K562 (cell line): ENCODE data around the gene MITF. TPM values are rescaled to one million over a fixed set of nuclear protein-coding genes. Genes with fewer than 3 reads are reported as not detected.

Experiments
- ATAC-seq: fragments of 200-7000 bp; cut with Tn5 transposase; 3 replicates; pipeline ENCODE4 v1.9.1; 2020; ENCODE audit warnings: moderate library complexity
- BruUV-seq: library from RNA; stranded (reverse); fragments of 400-500 nt; replicated peaks from 2 replicates; lab custom pipeline; 2021; lab: Mats Ljungman, UMichigan
- CTCF ChIA-PET: fragments of 300-600 bp; formaldehyde crosslinking; extraction: SDS; loops from one replicate; lab custom pipeline; 2021; ENCODE audit warnings: low intra/inter-chr PET ratio; lab: Yijun Ruan, JAX
- POLR2A ChIA-PET: fragments of 300-600, 350-650 bp; sonication (Branson Sonifier 250); formaldehyde crosslinking; extraction: SDS; loops from one replicate; lab custom pipeline; 2021; ENCODE audit warnings: antibody characterized with exemption, inconsistent platforms; lab: Yijun Ruan, JAX
- DNase-seq, 4 experiments: peaks; one replicate each; pipeline versions ENCODE4 v3.0.0 to v3.0.0-alpha.2; 2011 to 2018; ENCODE audit warnings: low spot score in 3 of 4, mixed read lengths in 3 of 4; ENCODE audit errors: extremely low read depth in 1 of 4
- FAIRE-seq: peaks from 2 replicates; lab custom pipeline; 2011; peaks lifted over from hg19 to GRCh38; lab: Jason Lieb, UNC
- H2AFZ ChIP-seq: 2 replicates; pipeline ENCODE4 v1.6.0; 2011; ENCODE audit warnings: low read depth, low read length, control low read depth, inconsistent platforms
- H3K27ac ChIP-seq: fragments of 200-600 bp; 3 replicates; pipeline ENCODE4 v1.8.0; 2011; ENCODE audit warnings: low read depth, mild to moderate bottlenecking, control low read depth, inconsistent platforms, low read length, moderate library complexity, mixed read lengths; ENCODE audit errors: extremely low read depth
- H3K27me3 ChIP-seq, 2 experiments: fragments of 300-600 bp in 1 of 2; 2 replicates in 1 of 2; 3 replicates in 1 of 2; pipeline versions ENCODE4 v1.6.0 to v1.8.0; 2011; ENCODE audit warnings: inconsistent platforms in 2 of 2, low read length in 2 of 2, mild to moderate bottlenecking in 1 of 2, mixed read lengths in 1 of 2, moderate library complexity in 1 of 2; ENCODE audit not compliant: control insufficient read depth in 2 of 2, insufficient read depth in 2 of 2
- H3K36me3 ChIP-seq: fragments of 300-600 bp; 3 replicates; pipeline ENCODE4 v1.8.0; 2011; ENCODE audit warnings: mild to moderate bottlenecking, low read length, inconsistent platforms; ENCODE audit not compliant: control insufficient read depth, insufficient read depth
- H3K4me1 ChIP-seq, 2 experiments: fragments of 200-600 bp in 1 of 2; replicated peaks in 1 of 2; 2 replicates in 1 of 2; 3 replicates in 1 of 2; pipeline versions ENCODE4 v1.5.1 to v1.8.0; 2011; ENCODE audit warnings: inconsistent platforms in 2 of 2, low read length in 2 of 2, mild to moderate bottlenecking in 1 of 2, mixed read lengths in 1 of 2, moderate library complexity in 1 of 2; ENCODE audit not compliant: control insufficient read depth in 2 of 2, insufficient read depth in 2 of 2
- H3K4me2 ChIP-seq: 2 replicates; pipeline ENCODE4 v1.6.1; 2011; ENCODE audit warnings: low read length, control low read depth, inconsistent platforms, mixed read lengths; ENCODE audit not compliant: insufficient read depth
- H3K4me3 ChIP-seq: fragments of 200-600 bp; sonication (generic), shearing (Covaris generic); 2 replicates; pipeline ENCODE4 v1.5.1; 2016; ENCODE audit warnings: control low read depth, inconsistent platforms
- H3K79me2 ChIP-seq: fragments of 200-600 bp; 3 replicates; pipeline ENCODE4 v1.8.0; 2011; ENCODE audit warnings: low read length, inconsistent platforms; ENCODE audit not compliant: control insufficient read depth, insufficient read depth
- H3K9ac ChIP-seq, 2 experiments: 2 replicates each; pipeline versions ENCODE4 v1.6.0 to v1.6.1; 2011; ENCODE audit warnings: low read depth in 2 of 2, low read length in 2 of 2, control low read depth in 1 of 2, inconsistent platforms in 1 of 2, mild to moderate bottlenecking in 1 of 2, mixed read lengths in 1 of 2; ENCODE audit not compliant: insufficient read depth in 1 of 2
- H3K9me1 ChIP-seq: one replicate; pipeline ENCODE4 v1.6.0; 2011; ENCODE audit warnings: inconsistent platforms, mild to moderate bottlenecking, low read length, moderate library complexity; ENCODE audit not compliant: control insufficient read depth, insufficient read depth
- H3K9me3 ChIP-seq: replicated peaks from 2 replicates; pipeline ENCODE4 v1.5.1; 2011; ENCODE audit warnings: low read depth, low read length, inconsistent platforms; ENCODE audit not compliant: control insufficient read depth, insufficient read depth
- H4K20me1 ChIP-seq: replicated peaks from 2 replicates; pipeline ENCODE4 v1.6.1; 2011; ENCODE audit warnings: low read length, inconsistent platforms, mixed read lengths; ENCODE audit not compliant: control insufficient read depth, insufficient read depth
- BRF1 ChIP-seq: IDR thresholded peaks from 3 replicates; pipeline ENCODE4 v1.6.1; 2011; ENCODE audit warnings: borderline replicate concordance, mild to moderate bottlenecking; ENCODE audit not compliant: insufficient read length; ENCODE audit errors: extremely low read depth
- CBX3 ChIP-seq, 2 experiments: IDR thresholded peaks; 1 replicate in 1 of 2; 2 replicates in 1 of 2; pipeline ENCODE4 v1.6.1; 2012; ENCODE audit warnings: inconsistent platforms in 2 of 2, low read length in 2 of 2, borderline replicate concordance in 1 of 2, control low read depth in 1 of 2
- FOXA1 ChIP-seq: fragments of 450-650 bp; IDR thresholded peaks from 2 replicates; pipeline ENCODE4 v1.6.1; 2016; ENCODE audit warnings: mild to moderate bottlenecking, borderline replicate concordance
- HOMEZ ChIP-seq: fragments of 250-450 bp; sonication (Bioruptor Pico); IDR thresholded peaks from 2 replicates; pipeline ENCODE4 v1.4.0; 2020; ENCODE audit warnings: mild to moderate bottlenecking, moderate library complexity
- MCM3 ChIP-seq: fragments of 450-650 bp; IDR thresholded peaks from 2 replicates; pipeline ENCODE4 v1.6.1; 2016
- RCOR1 ChIP-seq, 2 experiments: IDR thresholded peaks; 2 replicates each; pipeline ENCODE4 v1.6.1; 2012; ENCODE audit warnings: low read depth in 2 of 2, low read length in 2 of 2, borderline replicate concordance in 1 of 2, improper control_type of control experiment in 1 of 2
- STAG1 ChIP-seq: sonication (generic); formaldehyde crosslinking; IDR thresholded peaks from 2 replicates; pipeline ENCODE4 v1.5.0; 2020; ENCODE audit warnings: missing genetic modification reagents, borderline replicate concordance
- USF1 ChIP-seq: sonication (generic); formaldehyde crosslinking; IDR thresholded peaks from 2 replicates; pipeline ENCODE4 v1.9.0; 2022; ENCODE audit warnings: mild to moderate bottlenecking, missing genetic modification reagents
- USF2 ChIP-seq: sonication (generic); formaldehyde crosslinking; IDR thresholded peaks from 2 replicates; pipeline ENCODE4 v1.5.0; 2020; ENCODE audit warnings: missing genetic modification reagents
- ZNF12 ChIP-seq: sonication (generic); formaldehyde crosslinking; IDR thresholded peaks from 2 replicates; pipeline ENCODE4 v1.4.0; 2020; ENCODE audit warnings: mild to moderate bottlenecking, missing genetic modification reagents
- ZZZ3 ChIP-seq: fragments of 450-650 bp; IDR thresholded peaks from 2 replicates; pipeline ENCODE4 v1.6.1; 2016; ENCODE audit warnings: antibody characterized with exemption, mild to moderate bottlenecking, moderate library complexity
- WGBS: fragments of 100-300 bp; shearing (Covaris generic); methylation state at CpG from one replicate; pipeline ENCODE4 v1.1.6; 2016; ENCODE audit warnings: low coverage, mixed read lengths; ENCODE audit not compliant: insufficient coverage; ENCODE audit errors: missing lambda C conversion rate; 5-methylcytosine and 5-hydroxymethylcytosine counted together
- in situ Hi-C: fragments of 300-500 bp; cut with MboI; formaldehyde crosslinking; loops from 4 replicates; pipeline ENCODE4 v1.15.0; 2018; ENCODE audit warnings: inconsistent platforms, mixed read lengths
- intact Hi-C: fragments of 100-400 bp; cut with micrococcal nuclease; formaldehyde crosslinking; loops from 2 replicates; pipeline ENCODE4 v1.14.2; 2022
- polyA plus RNA-seq, 8 experiments: library from polyadenylated mRNA; depleted of rRNA in 4 of 8; stranded (reverse) in 5 of 8; unstranded in 3 of 8; fragments of >200 nt; fragmentation: Nextera tagmentation in 2 of 8; fragmentation: Illumina TruSeq in 1 of 8; extraction: Ambion mirVana in 2 of 8; extraction: Trizol in 1 of 8; gene quantifications; 2 replicates each; pipeline versions ENCODE4 v1.2.1 to v1.2.3, GENCODE V29; 2011 to 2014; ENCODE audit warnings: inconsistent platforms in 1 of 8, missing spikeins in 1 of 8
- total RNA-seq, 7 experiments: library from RNA; depleted of rRNA in 6 of 7; stranded (reverse); fragments of >200 nt in 6 of 7; fragmentation: Illumina TruSeq in 2 of 7; extraction: Trizol in 2 of 7; gene quantifications; 2 replicates each; pipeline versions ENCODE4 v1.2.1 to v1.2.3, GENCODE V29; 2011 to 2021; ENCODE audit warnings: low replicate concordance in 1 of 7

Gene MITF
- total and polyA plus RNA-seq, 9 of the 15 experiments (the other 6 are each of a cell fraction or from before 2014, with no cell fraction given) = 5.6 to 14.9 (median 11.1) TPM

GRCh38 chr3:69914395-69914794 is 175.1 kb downstream of the MITF start:
- Histone ChIP-seq H3K27ac (no peak overlapping the region), H3K36me3 (no peaks in the 10 kb centered on the region), H3K9ac (no peak overlapping the region), H3K27me3 (no peaks in the 10 kb centered on the region), H3K4me1 (no peaks in the 10 kb centered on the region), H2AFZ (no peak overlapping the region), H3K4me3 (no peak overlapping the region), H4K20me1 (no peaks in the 10 kb centered on the region), H3K9me1 (no peaks in the 10 kb centered on the region), H3K79me2 (no peaks in the 10 kb centered on the region; the same call in 2 of the 3 replicates), H3K4me2 (no peak overlapping the region), H3K9me3 (peaks cover 3% of the 10 kb centered on the region; the same call in 1 of the 2 replicates)
- no TSS peak for BruUV-seq
- in situ Hi-C loops (no loop called here), intact Hi-C loops (no loop called here)
- ChIA-PET CTCF (no interaction called here), POLR2A (no interaction called here)
- DNase-seq = no peak
- 86% methylated on average over 4 of the region's 4 CpGs for WGBS
- FAIRE-seq = no peak
- ATAC-seq = no peak
- TF ChIP-seq HOMEZ (CRISPR knock-in tag) (no peak), STAG1 (no peak), FOXA1 (no peak), RCOR1 (IDR thresholded peaks at IDR 0.05; ENCODE audit: borderline replicate concordance in 1 of 2, low read depth in 2 of 2, low read length in 2 of 2) (no peak)

GRCh38 chr3:69915726-69916125 is 176.5 kb downstream of the MITF start:
- H3K27ac ChIP-seq = no peak overlapping the region
- DNase-seq (peak in 2 of 4 experiments; percentile 12 to 14), FAIRE-seq (no peak), ATAC-seq (no peak)
- H3K4me2 ChIP-seq = no peak overlapping the region
- no peaks in the 10 kb centered on the region for H4K20me1 ChIP-seq
- no peaks in the 10 kb centered on the region for H3K4me1 ChIP-seq
- TF ChIP-seq CBX3 (IDR thresholded peaks at IDR 0.05; ENCODE audit: borderline replicate concordance in 1 of 2, low read length in 2 of 2) (peak in 1 of 2 experiments; percentile 70; a peak in 1 of 3 replicates), BRF1 (no peak), MCM3 (no peak), ZNF12 (CRISPR knock-in tag) (no peak), USF2 (CRISPR knock-in tag) (0 out of 2 replicates have a peak, but pooled peaks have one; percentile 20), USF1 (CRISPR knock-in tag) (peak; percentile 72), ZZZ3 (no peak)
- CTCF ChIA-PET = no interaction called here
- in situ Hi-C loops = no loop called here
- POLR2A ChIA-PET = no interaction called here
- intact Hi-C loops = no loop called here
- H3K36me3 ChIP-seq = no peaks in the 10 kb centered on the region
- H3K4me3 ChIP-seq = no peak overlapping the region
- H3K9ac ChIP-seq = no peak overlapping the region
- H3K27me3 ChIP-seq = no peaks in the 10 kb centered on the region
- H3K79me2 ChIP-seq = no peaks in the 10 kb centered on the region; the same call in 2 of the 3 replicates
- no peak overlapping the region for H2AFZ ChIP-seq
- H3K9me1 ChIP-seq = no peaks in the 10 kb centered on the region
- H3K9me3 ChIP-seq = peaks cover 3% of the 10 kb centered on the region; the same call in 1 of the 2 replicates
- no TSS peak for BruUV-seq
